ENCODE results near the gene ABHD10.

DNA sequence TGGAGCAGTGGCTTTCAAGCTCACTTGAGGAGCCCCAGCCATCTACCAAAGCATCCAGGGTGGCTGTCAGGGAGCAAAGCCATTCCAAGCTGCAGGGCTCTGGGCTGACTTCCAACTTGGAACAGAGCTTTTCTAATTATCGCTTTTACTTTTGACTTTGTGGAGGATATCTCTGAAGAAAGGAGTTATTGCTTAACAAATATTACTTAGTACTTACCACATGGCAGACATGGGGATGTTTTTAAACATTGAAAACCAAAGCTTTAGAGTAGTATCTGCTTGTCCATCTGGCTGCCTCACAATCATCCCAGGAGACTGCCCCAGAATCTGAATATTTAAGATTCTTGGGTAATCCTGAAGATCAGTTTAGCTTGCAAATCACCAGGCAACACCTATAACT is 28.8 kb downstream of the ABHD10 start:
- TF ChIP-seq, protein P1, sequence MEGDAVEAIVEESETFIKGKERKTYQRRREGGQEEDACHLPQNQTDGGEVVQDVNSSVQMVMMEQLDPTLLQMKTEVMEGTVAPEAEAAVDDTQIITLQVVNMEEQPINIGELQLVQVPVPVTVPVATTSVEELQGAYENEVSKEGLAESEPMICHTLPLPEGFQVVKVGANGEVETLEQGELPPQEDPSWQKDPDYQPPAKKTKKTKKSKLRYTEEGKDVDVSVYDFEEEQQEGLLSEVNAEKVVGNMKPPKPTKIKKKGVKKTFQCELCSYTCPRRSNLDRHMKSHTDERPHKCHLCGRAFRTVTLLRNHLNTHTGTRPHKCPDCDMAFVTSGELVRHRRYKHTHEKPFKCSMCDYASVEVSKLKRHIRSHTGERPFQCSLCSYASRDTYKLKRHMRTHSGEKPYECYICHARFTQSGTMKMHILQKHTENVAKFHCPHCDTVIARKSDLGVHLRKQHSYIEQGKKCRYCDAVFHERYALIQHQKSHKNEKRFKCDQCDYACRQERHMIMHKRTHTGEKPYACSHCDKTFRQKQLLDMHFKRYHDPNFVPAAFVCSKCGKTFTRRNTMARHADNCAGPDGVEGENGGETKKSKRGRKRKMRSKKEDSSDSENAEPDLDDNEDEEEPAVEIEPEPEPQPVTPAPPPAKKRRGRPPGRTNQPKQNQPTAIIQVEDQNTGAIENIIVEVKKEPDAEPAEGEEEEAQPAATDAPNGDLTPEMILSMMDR (conservative IDR thresholded peaks at IDR 0.05; ENCODE audit: low read depth, low read length): no peak
- TF ChIP-seq EZH2 (IDR thresholded peaks at IDR 0.05; ENCODE audit: low read length, unreplicated experiment): no peak

All from PC-3 (cell line).